Astrocyte (in vitro differentiated cells and primary cell): ENCODE results near the gene MOGAT3. TPM values are rescaled to one million over a fixed set of nuclear protein-coding genes. Genes with fewer than 3 reads are reported as not detected.
A peak's percentile ranks its signal among the peaks of the same experiment; 100 is the strongest.

ENCODE experiments used
- DNase-seq: peaks from one replicate; pipeline ENCODE4 v3.0.0-alpha.2; 2010; ENCODE audit warnings: low read depth
- FAIRE-seq: peaks from 2 replicates; lab custom pipeline; 2011; peaks lifted over from hg19 to GRCh38; lab: Jason Lieb, UNC
- H2AFZ ChIP-seq: 2 replicates; pipeline ENCODE4 v1.6.0; 2012; ENCODE audit warnings: low read depth, low read length, inconsistent platforms
- H3K27ac ChIP-seq: 2 replicates; pipeline ENCODE4 v1.5.1; 2011; ENCODE audit warnings: low read depth, low read length, inconsistent platforms
- H3K27me3 ChIP-seq: 2 replicates; pipeline ENCODE4 v1.6.0; 2011; ENCODE audit warnings: low read length, inconsistent platforms; ENCODE audit not compliant: insufficient read depth
- H3K36me3 ChIP-seq: 2 replicates; pipeline ENCODE4 v1.5.1; 2011; ENCODE audit warnings: low read length, inconsistent platforms; ENCODE audit not compliant: insufficient read depth
- H3K4me1 ChIP-seq: 2 replicates; pipeline ENCODE4 v1.5.1; 2011; ENCODE audit warnings: low read length, inconsistent platforms; ENCODE audit not compliant: insufficient read depth
- H3K4me2 ChIP-seq: 2 replicates; pipeline ENCODE4 v1.6.0; 2012; ENCODE audit warnings: low read length, inconsistent platforms
- H3K4me3 ChIP-seq: 2 replicates; pipeline ENCODE4 v1.5.1; 2011; ENCODE audit warnings: low read depth, mild to moderate bottlenecking, low read length, inconsistent platforms; ENCODE audit not compliant: insufficient read depth
- H3K79me2 ChIP-seq: 2 replicates; pipeline ENCODE4 v1.6.0; 2012; ENCODE audit warnings: mild to moderate bottlenecking, low read length, inconsistent platforms; ENCODE audit not compliant: insufficient read depth
- H3K9ac ChIP-seq: 2 replicates; pipeline ENCODE4 v1.6.0; 2012; ENCODE audit warnings: mild to moderate bottlenecking, low read length, inconsistent platforms
- H3K9me3 ChIP-seq: 2 replicates; pipeline ENCODE4 v1.5.1; 2012; ENCODE audit warnings: low read depth, mild to moderate bottlenecking, low read length, inconsistent platforms; ENCODE audit not compliant: insufficient read depth
- H4K20me1 ChIP-seq: 2 replicates; pipeline ENCODE4 v1.6.0; 2012; ENCODE audit warnings: low read length, inconsistent platforms; ENCODE audit not compliant: insufficient read depth
- H3K27ac Mint-ChIP-seq: one replicate; pipeline ENCODE4 v1.8.0; 2021; ENCODE audit warnings: mild to moderate bottlenecking, mixed read lengths; ENCODE audit not compliant: unreplicated experiment
- H3K27me3 Mint-ChIP-seq: one replicate; pipeline ENCODE4 v1.8.0; 2021; ENCODE audit warnings: low read depth, mixed read lengths; ENCODE audit not compliant: unreplicated experiment
- H3K36me3 Mint-ChIP-seq: one replicate; pipeline ENCODE4 v1.8.0; 2021; ENCODE audit warnings: low read depth, mixed read lengths; ENCODE audit not compliant: unreplicated experiment
- H3K4me1 Mint-ChIP-seq: one replicate; pipeline ENCODE4 v1.8.0; 2021; ENCODE audit warnings: low read depth, mixed read lengths; ENCODE audit not compliant: unreplicated experiment
- H3K4me3 Mint-ChIP-seq: one replicate; pipeline ENCODE4 v1.8.0; 2021; ENCODE audit warnings: mild to moderate bottlenecking, moderate library complexity, mixed read lengths; ENCODE audit not compliant: unreplicated experiment
- H3K9me3 Mint-ChIP-seq: one replicate; pipeline ENCODE4 v1.8.0; 2021; ENCODE audit warnings: mild to moderate bottlenecking, mixed read lengths; ENCODE audit not compliant: unreplicated experiment
- EZH2 ChIP-seq: IDR thresholded peaks from 2 replicates; pipeline ENCODE4 v1.6.1; 2012; ENCODE audit warnings: mild to moderate bottlenecking, low read length, inconsistent platforms; ENCODE audit not compliant: insufficient read depth
- total RNA-seq: library from RNA; stranded (reverse); gene quantifications from 2 replicates; pipeline ENCODE4 v1.2.1, GENCODE V29; 2021
- TF ChIP-seq, protein P1 (sequence below): IDR thresholded peaks from 2 replicates; pipeline ENCODE4 v1.5.1; 2011; ENCODE audit warnings: low read depth, mild to moderate bottlenecking, inconsistent platforms, low read length, moderate library complexity; ENCODE audit not compliant: insufficient read depth

MOGAT3 gene
- total RNA-seq, 1 donor from 2014 or later = not detected

DNA sequence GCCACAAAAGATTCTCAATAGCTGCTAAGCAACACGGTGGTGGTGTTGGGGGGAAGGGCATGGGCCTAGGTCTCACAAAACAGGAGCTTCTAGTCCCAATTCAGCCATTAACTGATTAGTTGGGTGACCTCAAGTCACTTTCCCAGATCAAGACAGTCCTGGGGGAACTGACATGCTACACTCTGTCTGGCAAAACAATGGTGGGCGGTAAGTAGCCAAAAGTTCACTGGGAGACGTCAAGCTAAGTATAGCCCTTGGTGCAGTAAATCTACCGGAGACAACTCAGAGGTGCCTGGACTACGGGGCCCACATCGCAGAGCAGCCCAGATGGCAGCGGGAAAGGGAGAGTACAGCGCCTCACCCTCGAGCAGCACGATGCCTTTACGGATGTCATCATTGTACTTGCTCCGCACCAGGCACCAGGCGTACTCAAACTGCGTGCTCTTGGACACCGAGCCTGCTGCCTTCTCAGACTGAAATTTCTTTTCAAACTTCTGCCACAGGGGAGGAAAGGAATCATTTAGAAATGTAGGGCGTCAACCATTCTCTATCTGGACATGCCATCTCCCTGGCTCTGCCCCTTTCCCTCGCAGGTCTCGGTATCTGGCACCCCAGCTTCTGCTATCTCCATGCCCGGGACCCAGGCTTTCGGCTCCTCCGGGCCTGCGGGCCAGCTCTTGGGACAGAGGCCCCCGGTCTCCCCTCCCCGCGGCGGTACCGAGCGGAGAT lies 43.0 kb upstream of the MOGAT3 start:
- peak; percentile 29 for DNase-seq
- no peak for FAIRE-seq
- Histone ChIP-seq H3K27me3 (no peaks in the 10 kb centered on the region), H3K36me3 (peaks cover 5% of the 10 kb centered on the region), H3K4me3 (peak overlapping the region; percentile 91), H2AFZ (peak overlapping the region; percentile 70), H3K4me1 (peaks cover 9% of the 10 kb centered on the region), H3K9me3 (no peaks in the 10 kb centered on the region), H3K9ac (peak overlapping the region; percentile 93), H3K4me2 (peak overlapping the region; percentile 97), H3K27ac (peak overlapping the region; percentile 86), H3K79me2 (peaks cover 59% of the 10 kb centered on the region), H4K20me1 (peaks cover 35% of the 10 kb centered on the region)
- Mint-ChIP-seq H3K4me3 (peak overlapping the region; percentile 91), H3K27me3 (no peaks in the 10 kb centered on the region), H3K4me1 (peaks cover 6% of the 10 kb centered on the region), H3K36me3 (peaks cover 3% of the 10 kb centered on the region), H3K9me3 (no peaks in the 10 kb centered on the region), H3K27ac (peak overlapping the region; percentile 64)
- no peak for TF ChIP-seq EZH2
- TF ChIP-seq, protein P1, sequence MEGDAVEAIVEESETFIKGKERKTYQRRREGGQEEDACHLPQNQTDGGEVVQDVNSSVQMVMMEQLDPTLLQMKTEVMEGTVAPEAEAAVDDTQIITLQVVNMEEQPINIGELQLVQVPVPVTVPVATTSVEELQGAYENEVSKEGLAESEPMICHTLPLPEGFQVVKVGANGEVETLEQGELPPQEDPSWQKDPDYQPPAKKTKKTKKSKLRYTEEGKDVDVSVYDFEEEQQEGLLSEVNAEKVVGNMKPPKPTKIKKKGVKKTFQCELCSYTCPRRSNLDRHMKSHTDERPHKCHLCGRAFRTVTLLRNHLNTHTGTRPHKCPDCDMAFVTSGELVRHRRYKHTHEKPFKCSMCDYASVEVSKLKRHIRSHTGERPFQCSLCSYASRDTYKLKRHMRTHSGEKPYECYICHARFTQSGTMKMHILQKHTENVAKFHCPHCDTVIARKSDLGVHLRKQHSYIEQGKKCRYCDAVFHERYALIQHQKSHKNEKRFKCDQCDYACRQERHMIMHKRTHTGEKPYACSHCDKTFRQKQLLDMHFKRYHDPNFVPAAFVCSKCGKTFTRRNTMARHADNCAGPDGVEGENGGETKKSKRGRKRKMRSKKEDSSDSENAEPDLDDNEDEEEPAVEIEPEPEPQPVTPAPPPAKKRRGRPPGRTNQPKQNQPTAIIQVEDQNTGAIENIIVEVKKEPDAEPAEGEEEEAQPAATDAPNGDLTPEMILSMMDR = peak; percentile 63

DNA sequence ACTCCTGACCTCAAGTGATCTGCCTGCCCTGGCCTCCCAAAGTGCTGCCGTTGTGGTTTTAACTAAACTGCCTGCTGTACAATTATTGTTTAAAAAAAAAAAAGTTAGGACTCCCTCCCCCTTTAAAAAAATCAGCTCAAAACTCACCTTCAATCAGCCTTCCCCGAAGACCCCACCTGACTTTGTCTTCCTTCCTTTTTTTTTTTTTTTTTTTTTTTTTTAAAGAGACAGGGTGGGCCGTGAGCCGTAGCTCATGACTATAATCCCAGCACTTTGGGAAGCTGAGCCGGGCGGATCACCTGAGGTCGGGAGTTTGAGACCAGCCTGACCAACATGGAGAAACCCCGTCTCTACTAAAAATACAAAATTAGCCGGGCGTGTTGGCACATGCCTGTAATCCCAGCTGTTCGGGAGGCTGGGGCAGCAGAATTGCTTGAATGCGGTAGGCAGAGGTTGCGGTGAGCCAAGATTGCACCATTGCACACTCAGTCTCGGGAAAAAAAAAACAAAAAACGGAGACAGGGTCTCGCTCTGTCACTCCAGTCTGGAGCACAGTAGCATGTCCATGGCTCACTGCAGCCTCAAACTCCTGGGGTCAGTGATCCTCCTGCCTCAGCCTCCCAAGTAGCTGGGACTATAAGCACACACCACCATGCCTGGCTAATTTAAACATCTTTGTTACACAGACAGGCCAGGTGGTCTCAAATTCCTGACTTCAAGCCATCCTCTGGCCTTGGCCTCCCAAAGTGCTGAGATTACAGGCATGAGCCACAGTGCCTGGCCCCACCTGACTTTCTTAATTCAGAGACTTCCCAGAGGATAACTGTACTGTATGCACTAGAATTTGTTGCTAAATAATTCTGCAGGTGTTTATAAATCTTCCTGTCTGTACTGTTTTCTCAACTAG lies 40.9 kb upstream of the MOGAT3 start:
- TF ChIP-seq, protein P1 = no peak
- TF ChIP-seq EZH2 = no peak
- Histone ChIP-seq H3K4me1 (peaks cover 9% of the 10 kb centered on the region), H3K27ac (no peak overlapping the region), H3K79me2 (peaks cover 46% of the 10 kb centered on the region), H3K4me3 (no peak overlapping the region), H3K9me3 (no peaks in the 10 kb centered on the region), H3K27me3 (no peaks in the 10 kb centered on the region), H2AFZ (no peak overlapping the region), H4K20me1 (peaks cover 49% of the 10 kb centered on the region), H3K36me3 (peaks cover 5% of the 10 kb centered on the region), H3K9ac (no peak overlapping the region), H3K4me2 (no peak overlapping the region)
- FAIRE-seq = no peak
- H3K27me3 Mint-ChIP-seq = no peaks in the 10 kb centered on the region
- H3K4me3 Mint-ChIP-seq = no peak overlapping the region
- DNase-seq = no peak
- peaks cover 9% of the 10 kb centered on the region for H3K4me1 Mint-ChIP-seq
- H3K9me3 Mint-ChIP-seq = no peaks in the 10 kb centered on the region
- peaks cover 5% of the 10 kb centered on the region for H3K36me3 Mint-ChIP-seq
- H3K27ac Mint-ChIP-seq = no peak overlapping the region
